GM12873 (cell line): ENCODE data around the gene TEX48.

ENCODE experiments used
- CTCF ChIP-seq: IDR thresholded peaks from 2 replicates; pipeline ENCODE4 v1.5.1; 2012; ENCODE audit warnings: low read depth, mild to moderate bottlenecking, moderate library complexity, low read length, control low read depth; ENCODE audit not compliant: insufficient read depth; ENCODE audit errors: missing control alignments

TEX48 gene

GRCh38 chr9:114722081-114722621 is 40.2 kb upstream of the TEX48 start:
- no peak for TF ChIP-seq CTCF

- TF ChIP-seq CTCF, result no peak
Observed at GRCh38 chr9:114721491-114722079, 39.6 kb upstream of the TEX48 start.

GRCh38 chr9:114720086-114720676 is 38.2 kb upstream of the TEX48 start:
- no peak for TF ChIP-seq CTCF

- no peak for TF ChIP-seq CTCF
Observed at GRCh38 chr9:114719290-114719689, 37.3 kb upstream of the TEX48 start.

- TF ChIP-seq CTCF, result no peak
Observed at GRCh38 chr9:114718801-114719221, 36.8 kb upstream of the TEX48 start.

GRCh38 chr9:114717908-114718486 is 36.0 kb upstream of the TEX48 start:
- TF ChIP-seq CTCF, result no peak

GRCh38 chr9:114709636-114710035 is 27.6 kb upstream of the TEX48 start:
- TF ChIP-seq CTCF, result no peak
